GM19328 (cell line): ENCODE results near the gene ARHGEF25.
"Not testable (repeated sequence)": the region's sequence is repeated elsewhere in the genome, so short reads cannot be mapped to it uniquely, and the experiment has no call there.

ENCODE experiments used
- ATAC-seq: cut with Tn5 transposase; IDR thresholded peaks from one replicate; pipeline ENCODE4 v1.9.1; 2021; ENCODE audit warnings: mild to moderate bottlenecking, moderate library complexity; ENCODE audit not compliant: unreplicated experiment

The ARHGEF25 gene

DNA sequence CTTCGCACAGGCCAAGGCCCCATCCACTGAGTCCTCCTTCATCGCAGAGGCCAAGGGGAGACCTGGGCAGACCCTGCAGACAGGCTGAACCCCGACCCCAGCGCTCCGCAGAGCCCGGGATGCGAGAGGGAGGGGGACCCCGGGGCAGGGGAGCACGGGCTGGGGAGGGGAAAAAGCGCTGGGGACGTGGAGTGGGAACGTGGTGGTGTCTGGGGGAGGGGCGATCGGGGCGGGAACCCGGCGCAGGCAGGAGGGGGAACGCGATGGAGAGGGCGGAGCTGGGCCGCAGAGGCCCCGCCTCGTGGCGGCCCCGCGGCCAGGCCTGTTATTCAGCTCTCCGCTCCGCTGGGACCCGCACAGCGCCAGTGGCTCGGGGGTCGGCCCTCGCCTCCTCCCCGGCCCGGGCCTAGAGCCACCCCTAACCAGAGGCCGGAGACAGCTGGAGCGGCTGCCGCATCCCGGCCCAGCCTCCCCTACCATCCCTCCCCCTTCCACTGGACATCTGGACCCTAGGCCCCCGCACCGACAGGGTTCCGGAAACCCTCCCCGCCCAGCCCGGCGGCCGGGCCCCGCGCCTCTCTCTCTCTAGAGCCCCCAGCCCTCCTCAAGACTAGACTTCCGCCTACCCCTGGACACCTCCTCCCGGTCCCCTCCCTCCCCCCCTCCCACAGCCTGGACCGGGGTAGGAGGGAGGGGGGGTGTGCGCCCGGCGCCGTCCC, at the start of gene ARHGEF25:
Gene ARHGEF25, plus strand, starts transcription at position 328 of the 719 bp plus-strand sequence. CDS start 460 bp downstream, outside the sequence.
- no peak for ATAC-seq

DNA sequence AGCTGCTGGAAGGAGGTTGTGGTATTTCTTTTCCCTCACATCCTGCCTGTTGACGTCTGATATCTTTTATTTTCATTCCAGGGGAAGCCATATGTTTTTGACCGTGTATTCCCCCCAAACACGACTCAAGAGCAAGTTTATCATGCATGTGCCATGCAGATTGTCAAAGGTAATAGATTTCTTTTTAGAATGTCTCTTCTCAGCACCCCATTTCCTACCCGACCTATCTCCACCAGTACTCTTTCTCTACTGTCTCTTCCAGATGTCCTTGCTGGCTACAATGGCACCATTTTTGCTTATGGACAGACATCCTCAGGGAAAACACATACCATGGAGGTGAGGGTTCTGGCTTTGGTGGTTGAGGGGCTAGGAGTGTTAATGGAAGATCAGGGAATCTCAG, 47.9 kb upstream of the ARHGEF25 start:
- ATAC-seq, result no peak

DNA sequence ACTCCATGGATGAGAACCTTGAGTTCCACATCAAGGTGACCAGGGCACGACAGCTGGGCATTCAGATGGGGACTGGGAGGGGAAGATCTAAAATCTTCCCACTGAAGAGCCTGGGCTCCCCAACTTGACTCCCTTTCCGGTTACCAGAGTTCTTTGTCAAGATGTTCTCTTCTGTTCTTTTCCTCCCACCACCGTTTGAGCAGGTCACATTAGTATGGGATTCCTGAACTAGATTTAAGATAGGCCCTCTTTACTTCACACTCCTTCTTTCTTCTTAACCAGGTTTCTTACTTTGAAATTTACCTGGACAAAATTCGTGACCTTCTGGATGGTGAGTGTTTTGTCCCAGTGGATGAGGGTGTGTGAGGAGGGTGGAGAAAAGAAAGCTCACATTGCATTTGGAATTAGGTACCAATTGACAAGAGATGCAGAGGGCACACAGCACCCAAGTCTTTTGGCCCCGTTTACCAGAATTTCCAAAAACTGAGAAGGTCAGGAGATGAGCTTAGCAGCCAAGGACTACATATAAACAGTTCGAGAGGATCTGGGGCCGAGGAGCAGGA, 47.0 kb upstream of the ARHGEF25 start:
- no peak for ATAC-seq

GRCh38 chr12:57568838-57569237, 42.4 kb upstream of the ARHGEF25 start:
- ATAC-seq, result no peak

DNA sequence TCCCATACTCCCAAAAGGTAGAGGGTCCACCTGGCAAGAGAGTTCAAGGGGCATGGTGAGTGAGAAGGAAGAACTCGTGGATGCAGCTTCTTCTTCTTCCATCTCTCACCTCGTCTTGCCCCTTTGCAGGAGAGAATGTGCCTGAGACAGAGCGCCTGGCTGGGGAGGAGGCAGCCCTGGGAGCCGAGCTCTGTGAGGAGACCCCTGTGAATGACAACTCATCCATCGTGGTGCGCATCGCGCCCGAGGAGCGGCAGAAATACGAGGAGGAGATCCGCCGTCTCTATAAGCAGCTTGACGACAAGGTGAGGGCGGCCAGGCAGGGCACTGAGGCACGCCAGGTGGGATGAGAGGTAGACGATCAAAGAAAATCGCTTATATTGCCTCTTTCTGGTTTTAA, 41.4 kb upstream of the ARHGEF25 start:
- ATAC-seq, result no peak

DNA sequence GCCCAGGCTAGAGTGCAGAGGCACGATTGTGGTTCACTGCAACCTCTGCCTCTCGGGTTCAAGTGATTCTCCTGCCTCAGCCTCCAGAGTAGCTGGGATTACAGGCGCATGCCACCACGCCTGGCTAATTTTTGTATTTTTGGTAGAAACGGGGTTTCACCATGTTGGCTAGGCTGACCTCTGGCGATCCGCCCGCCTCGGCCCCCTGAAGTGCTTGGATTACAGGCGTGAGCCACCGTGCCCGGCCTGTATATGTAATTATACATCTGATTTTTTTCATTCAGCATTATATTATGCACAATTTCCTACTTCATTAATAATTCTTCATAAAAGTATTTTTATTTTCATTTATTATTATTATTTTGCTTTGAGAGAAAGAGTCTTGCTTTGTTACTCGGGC, 40.8 kb upstream of the ARHGEF25 start:
- ATAC-seq, result not testable (repeated sequence)

- no peak for ATAC-seq
These were observed 39.1 kb upstream of the ARHGEF25 start for GRCh38 chr12:57571926-57572762.

DNA sequence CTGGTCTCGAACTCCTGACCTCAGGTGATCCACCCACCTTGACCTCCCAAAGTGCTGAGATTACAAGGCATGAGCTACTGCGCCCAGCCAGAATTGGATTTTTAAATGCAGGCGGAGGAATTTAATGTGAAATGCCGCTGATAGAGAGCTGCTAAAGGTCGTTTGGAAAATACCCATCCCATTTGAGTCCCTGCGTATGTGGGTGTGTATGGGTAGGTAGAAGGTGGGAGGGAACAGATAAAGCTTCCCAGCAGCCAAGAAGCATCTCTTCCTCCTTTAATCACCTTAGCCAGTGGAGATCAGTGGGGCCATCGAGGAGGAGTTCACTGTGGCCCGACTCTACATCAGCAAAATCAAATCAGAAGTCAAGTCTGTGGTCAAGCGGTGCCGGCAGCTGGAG, 36.4 kb upstream of the ARHGEF25 start:
- no peak for ATAC-seq

GRCh38 chr12:57575771-57576612, 35.2 kb upstream of the ARHGEF25 start:
- ATAC-seq, result no peak

- no peak for ATAC-seq
These were observed 34.5 kb upstream of the ARHGEF25 start for GRCh38 chr12:57576613-57577160.

GRCh38 chr12:57577981-57578758, 33.1 kb upstream of the ARHGEF25 start:
- ATAC-seq, result no peak

DNA sequence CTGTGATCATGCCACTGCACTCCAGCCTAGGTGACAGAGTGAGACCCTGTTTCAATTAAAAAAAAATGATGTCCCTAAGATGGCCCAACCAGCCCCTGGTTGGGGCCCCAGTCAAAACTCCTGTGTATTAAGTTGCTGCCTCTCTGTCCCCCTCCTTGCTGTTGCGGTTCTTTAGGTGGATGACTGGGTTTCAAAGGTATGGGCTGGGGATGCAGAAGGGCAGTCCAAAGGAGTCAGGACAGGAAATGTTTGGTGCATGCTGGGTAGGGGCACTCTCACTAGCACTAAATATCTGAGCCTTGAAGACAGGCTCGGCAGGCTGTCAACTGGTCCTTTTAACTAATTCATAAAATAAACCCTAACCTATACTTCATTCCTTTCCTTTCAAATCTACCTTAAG, 32.2 kb upstream of the ARHGEF25 start:
- ATAC-seq, result no peak

GRCh38 chr12:57579677-57580465, 31.4 kb upstream of the ARHGEF25 start:
- ATAC-seq, result no peak

DNA sequence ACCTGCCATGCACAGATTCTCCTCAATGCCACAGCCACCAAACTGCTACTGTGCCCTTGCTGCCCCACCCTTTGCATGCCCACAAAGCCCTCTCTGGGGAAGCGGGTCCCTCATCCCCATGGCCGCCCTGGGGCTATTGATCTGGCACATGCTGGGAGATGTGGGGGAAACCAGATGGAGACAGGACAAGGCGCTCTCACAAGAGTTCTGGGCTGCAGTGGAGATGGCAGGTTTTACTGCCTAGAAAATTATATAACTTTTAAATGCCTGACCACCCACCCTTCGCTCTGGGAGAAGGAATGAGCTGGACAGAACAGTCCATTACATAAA, 30.8 kb upstream of the ARHGEF25 start:
- no peak for ATAC-seq

GRCh38 chr12:57581802-57582201, 29.4 kb upstream of the ARHGEF25 start:
- no peak for ATAC-seq

DNA sequence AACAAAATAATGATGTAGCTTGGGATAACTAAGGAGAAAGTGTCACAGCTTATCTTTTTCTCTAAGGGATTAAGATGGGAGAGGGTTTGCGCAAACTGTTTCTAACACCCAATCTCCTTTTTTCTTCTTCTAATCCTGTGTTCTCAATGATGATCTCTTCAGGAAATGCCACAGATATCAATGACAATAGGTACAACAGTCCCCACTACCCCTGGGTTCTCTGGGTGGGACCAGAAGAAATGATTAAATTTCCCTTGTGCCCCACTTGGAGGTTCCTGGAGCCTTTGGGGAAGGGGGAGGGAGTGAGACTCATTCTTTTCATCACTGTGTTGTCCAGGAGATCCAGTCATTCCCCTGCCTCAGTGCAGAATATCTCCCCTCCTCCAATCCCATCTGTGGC, 28.8 kb upstream of the ARHGEF25 start:
- ATAC-seq, result no peak

DNA sequence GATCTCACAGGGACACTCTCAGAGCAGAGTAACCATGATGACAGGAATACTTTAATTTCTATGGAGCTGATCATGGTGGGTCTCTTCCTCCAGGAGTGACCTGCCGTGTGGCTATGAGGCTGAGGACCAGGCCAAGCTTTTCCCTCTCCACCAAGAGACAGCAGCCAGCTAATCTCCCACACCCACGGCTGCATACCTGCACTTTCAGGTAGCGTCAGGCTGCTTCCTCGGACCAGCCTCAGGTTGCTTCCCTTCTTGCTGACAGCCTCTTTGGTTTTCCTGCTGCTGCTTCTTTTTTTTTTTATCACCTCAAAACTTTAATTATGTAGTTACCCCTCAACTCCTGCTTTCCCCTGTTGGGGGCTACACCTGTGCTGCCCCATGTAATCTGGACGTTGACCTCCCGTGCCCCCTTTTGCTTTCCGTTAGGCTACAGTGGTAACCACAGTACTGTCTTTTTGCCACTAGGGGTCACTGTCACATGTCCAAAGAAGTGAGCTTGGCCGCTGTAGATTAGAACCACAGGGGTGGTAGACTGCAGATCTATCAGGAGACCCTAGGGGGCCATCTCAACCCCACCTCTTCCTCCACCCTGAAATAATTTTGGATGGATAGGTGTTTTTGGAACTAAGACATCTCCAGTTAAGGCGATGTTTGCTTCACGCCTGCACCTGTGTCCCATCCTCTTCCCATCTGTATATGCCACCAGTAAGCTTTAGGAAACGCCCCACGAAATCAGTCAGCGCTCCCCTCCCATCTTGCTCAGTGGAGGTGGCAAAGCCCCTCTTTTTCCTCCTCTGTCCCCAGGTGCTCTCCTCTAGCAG, 28.0 kb upstream of the ARHGEF25 start:
- peak; percentile 93 for ATAC-seq

DNA sequence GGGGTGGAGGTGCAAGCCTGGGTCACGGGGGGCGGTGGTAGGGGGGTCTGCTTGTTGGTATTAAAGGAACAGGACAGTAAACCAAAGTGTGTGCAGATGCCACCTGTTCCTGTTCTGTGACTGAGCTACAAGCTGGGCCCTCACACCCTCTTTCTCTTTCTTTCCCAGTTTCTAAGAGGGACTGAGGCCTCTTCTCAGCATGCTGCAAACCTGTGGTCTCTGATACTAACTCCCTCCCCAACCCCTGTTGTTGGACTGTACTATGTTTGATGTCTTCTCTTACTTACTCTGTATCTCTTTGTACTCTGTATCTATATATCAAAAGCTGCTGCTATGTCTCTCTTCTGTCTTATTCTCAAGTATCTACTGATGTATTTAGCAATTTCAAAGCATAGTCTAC, 27.2 kb upstream of the ARHGEF25 start:
- ATAC-seq, result no peak
